ENCODE measurements around the gene TTC28.
"Not testable (repeated sequence)": the region's sequence is repeated elsewhere in the genome, so short reads cannot be mapped to it uniquely, and the experiment has no call there.

Gene TTC28

GRCh38 chr22:28402060-28402459 lies 277.6 kb downstream of the TTC28 start:
- no peak for DNase-seq

DNA sequence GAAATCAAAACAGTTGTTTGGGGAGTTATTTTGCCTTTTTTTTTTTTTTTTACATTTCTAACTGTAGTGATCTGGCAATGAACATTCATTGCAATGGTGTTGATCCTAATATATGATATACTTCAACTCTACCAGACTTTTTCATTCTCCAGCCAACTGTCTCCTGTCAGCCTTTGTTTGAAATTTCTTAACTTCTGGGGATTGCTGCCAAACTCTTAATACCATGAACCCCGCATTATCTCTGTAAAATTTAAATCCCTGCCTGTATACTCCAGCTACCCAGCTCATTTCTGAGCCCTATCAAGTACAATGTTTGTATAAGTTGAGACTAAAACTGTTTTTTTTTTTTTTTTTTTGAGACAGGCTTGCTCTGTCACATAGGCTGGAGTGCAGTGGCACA lies 280.7 kb downstream of the TTC28 start:
- no peak for DNase-seq

DNA sequence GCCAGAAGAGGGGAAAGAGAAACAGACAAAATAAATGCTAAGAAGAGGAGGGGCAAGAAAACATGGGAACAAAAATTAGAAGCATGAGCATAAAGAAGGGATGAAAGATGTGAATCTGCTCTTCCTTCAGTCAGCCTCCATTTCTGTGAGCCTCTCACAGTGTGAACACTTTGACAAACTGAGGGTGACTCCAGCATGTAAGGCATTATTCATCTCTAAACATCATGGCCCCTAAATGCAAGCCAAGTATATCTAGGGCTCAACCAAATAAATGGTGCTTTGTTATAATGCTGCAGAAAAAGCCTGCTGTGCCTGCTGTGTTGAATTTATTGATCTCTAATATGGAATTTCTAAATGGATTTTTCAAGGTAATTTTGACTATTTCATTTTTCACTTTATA lies 281.3 kb downstream of the TTC28 start:
- no peak for DNase-seq

DNA sequence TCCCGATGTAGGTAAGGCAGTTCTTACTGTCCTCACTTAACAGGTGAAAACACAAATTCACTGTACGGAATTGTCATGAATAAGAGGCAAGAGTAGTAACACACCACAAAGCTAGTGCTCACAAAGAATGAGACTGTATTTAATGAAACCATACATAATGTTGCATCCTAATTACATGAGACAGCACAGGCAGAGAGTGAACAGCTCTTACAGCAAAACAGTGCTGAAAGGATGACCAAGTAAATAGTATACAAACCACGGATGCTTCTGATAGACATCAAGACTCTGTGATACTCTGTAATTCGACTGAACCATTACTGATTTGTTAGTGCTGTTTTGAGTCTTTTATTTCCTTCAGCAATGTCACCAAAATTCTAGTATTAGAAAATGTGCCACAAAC lies 282.3 kb downstream of the TTC28 start:
- DNase-seq, result no peak

GRCh38 chr22:28395920-28396753 lies 283.5 kb downstream of the TTC28 start:
- no peak for DNase-seq

DNA sequence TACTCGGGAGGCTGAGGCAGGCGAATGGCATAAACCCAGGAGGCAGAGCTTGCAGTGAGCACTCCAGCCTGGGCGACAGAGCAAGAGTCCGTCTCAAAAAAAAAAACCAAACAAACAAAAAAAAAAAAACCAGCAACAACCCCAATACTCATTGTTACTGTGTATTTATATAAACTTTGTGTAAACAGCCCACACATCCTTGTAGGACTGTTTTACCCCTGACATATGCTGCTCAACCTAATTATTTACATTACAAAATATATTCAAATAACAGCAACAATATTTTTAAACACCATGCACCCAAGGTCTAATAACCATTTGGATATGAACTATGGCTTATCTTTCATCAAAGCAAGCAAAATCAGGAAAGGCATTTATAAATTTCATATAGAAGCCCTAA lies 284.1 kb downstream of the TTC28 start:
- no peak for DNase-seq

DNA sequence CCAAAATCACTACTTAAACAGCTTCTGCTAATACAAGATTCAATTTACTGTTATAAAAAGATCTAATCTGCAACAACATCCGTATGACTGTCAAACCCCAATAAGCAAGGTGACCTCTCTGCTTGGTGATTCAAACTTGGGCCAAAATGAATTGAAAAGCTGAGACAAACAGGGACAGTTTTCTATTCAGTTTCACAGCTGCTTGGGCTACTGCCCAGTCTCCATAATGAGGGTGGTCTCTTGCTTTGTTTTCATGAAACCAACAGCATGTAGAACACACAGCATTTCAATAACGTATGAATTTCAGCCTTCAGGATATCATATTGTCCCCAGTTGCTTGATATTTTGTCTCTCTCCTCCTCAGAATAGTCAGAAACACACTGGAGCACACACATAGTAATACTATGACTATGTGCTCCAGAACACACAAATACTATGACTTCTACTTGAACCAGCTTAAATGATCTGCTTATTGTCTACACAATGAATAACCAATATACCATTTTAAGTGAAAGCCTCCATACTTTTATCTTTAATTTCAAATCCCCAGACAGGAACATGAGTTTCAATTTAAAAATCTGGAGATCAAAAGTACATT lies 285.0 kb downstream of the TTC28 start:
- no peak for DNase-seq

- no peak for DNase-seq
Measured at GRCh38 chr22:28381429-28382167, 298.0 kb downstream of the TTC28 start.

- no peak for DNase-seq
Measured at GRCh38 chr22:28379951-28380350, 299.7 kb downstream of the TTC28 start.

GRCh38 chr22:28379075-28379779 lies 300.4 kb downstream of the TTC28 start:
- DNase-seq, result no peak

DNA sequence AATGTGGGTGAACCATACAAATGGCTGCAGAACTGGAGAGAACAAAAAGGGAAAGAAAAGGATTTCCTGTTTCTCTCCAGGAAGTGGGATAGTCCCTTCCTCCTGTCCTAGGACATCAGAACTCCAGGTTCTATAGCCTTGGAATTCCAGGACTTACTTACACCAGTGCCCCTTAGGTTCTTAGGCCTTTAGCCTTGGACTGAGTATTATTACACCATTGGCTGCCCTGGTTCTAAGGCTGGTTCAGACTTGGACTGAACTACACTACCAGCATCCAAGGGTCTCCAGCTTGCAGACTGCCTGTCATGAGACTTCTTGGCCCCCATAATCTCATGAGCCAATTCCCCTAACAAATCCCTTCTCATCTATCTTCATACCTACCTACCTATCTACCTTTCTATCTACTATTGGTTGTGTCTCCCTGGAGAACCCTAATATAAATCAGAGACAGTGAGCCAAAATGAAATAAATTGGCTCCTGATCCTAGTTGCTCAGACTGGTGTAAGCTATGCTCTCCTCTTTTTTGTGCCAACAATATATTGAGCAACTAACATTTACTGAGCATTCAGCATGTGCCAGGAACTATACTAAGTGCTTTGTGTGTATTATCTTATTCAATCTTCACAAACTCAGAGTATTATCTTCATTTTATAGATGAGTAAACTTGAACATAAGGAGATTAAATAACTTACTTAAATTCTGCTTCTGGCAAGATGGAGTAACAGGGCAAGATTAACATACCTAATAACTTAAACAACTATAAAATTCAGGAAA lies 303.7 kb downstream of the TTC28 start:
- DNase-seq, result no peak

DNA sequence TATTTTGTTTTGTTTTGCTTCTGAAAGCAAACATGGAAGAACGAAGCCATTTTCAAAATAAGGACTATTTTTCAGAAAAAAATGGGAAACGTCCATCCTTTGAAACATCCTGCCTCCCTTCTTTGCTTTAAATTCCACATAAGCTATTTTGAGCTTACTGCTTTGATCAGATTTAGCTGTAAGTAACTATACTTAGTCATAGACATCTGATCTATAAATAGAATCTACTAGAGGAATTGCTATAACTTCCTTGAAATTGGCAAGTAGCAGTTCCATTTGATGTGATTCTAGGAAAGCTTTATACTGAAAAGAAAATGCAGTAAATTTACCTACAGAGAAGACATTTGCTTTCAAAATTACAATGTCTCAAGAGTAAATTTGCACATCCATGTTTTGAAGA lies 305.8 kb downstream of the TTC28 start:
- no peak for DNase-seq

GRCh38 chr22:28369854-28370253 lies 309.8 kb downstream of the TTC28 start:
- DNase-seq, result no peak

DNA sequence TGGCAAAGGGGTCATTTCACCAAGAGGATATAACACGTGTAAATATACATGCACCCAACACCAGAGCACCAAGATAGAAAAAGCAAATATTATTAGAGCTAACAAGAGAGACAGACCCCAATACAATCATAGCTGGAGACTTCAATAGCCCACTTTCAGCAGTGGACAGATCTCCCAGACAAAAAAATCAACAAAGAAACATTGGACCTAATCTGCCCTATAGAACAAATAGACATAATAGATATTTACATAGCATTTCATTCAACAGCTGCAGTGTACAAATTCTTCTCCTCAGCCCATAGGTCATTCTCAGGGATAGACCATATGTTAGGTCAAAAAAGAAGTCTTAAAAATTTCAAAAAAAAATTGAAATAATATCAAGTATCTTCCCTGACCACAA lies 312.8 kb downstream of the TTC28 start:
- no peak for DNase-seq

GRCh38 chr22:28365371-28365770 lies 314.3 kb downstream of the TTC28 start:
- no peak for DNase-seq

DNA sequence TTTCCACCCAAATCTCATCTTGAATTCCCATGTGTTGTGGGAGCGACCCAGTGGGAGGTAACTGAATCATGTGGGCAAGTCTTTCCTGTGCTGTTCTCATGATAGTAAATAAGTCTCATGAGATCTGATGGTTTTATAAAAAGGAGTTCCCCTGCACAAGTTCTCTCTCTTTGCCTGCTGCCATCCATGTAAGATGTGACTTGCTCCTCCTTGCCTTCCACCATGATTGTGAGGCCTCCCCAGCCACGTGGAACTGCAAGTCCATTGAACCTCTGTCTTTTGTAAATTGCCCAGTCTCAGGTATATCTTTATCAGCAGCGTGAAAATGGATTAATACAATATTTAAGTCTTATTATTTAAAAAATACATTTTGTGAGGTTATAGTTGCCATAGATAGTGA lies 315.5 kb downstream of the TTC28 start:
- not testable (repeated sequence) for DNase-seq

GRCh38 chr22:28360939-28361338 lies 318.7 kb downstream of the TTC28 start:
- no peak for DNase-seq

DNA sequence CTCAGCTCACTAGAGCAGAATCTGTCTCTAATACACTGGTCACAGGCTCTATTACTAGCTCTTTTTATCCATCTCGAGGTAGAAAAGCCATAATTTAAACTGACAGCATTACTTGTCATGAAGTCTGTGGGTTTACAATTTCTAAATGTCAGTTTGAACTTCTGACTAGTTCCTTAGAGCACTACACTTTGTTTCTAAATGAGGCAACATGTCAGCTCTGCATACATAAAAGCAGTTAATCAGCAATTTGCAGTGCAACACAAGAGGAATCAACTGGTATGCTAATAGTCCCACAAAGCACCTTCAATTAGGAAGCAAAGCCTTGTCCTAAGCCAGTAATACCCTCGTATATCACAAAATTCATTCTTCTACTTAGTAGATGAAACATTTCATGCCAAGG lies 321.3 kb downstream of the TTC28 start:
- DNase-seq, result no peak

- DNase-seq, result no peak
Measured at GRCh38 chr22:28357193-28357592, 322.4 kb downstream of the TTC28 start.

DNA sequence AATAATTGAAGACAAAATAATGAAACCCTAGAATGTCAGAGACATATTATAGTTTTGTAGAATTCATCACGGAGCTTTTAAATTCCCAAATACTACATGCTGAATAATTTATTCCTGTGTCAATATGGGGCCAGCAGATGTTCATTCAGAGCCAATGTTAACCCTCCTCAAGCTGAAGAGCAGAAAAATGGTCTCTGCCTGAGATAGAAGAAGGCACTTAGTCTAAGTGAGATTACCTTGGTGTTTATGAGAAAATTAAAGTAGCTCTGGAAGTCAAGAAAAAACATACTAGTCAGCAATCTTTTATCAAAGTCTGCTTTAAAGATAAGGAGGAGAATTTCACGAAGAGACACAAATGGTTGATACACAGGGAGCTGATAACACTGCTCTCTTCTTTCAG lies 328.2 kb downstream of the TTC28 start:
- DNase-seq, result no peak

DNA sequence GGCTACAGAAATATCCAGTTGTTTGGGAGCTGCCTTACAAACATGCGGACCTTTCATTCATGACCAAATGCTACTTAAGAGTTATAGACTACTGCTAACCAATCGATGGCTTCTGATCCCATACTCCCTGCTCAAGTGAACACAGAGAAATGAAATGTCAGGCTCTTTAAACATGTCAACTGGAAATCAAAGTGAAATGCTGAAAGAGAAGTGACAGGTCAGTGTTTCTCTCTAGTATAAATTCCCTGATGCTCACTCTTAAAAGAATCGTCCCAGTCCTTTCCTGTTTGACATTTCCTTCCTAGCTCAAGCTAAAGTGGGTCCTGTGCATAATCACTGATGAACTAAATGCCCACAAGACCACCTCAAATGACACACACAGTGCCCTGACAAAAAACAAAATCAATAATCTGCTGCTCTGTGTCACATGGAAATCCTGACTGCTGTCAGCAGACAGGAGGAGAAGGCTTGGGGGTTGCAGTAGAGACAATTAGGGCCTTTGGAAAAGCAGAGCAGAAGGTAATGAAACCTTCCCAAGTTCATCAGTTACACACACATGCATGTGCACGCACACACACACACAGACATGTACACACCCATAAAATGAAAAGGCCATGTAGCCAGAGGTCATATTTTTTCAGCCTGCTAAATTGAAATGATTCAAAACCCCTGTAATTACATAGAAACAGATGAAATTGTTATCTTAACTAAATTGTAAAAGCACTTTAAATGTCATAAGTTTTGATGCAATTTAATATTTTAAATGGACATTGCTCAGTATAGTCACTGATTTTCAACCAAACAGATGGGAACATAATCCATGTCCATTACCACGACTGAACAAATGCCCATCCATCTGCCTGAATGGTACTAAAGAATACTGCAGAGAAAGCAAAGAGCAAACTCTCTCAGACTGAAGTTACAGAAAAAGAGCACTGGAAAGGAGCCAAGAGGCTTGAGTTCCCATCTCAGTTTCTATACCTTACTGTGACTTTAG lies 330.7 kb downstream of the TTC28 start:
- DNase-seq, result no peak

Data from NCI-H1105 (cell line).